AG04449 (cell line): ENCODE data around the gene SIRT2.

ENCODE experiments used
- CTCF ChIA-PET: fragments of 350-600 bp; formaldehyde crosslinking; extraction: SDS; loops from one replicate; lab custom pipeline; 2021; ENCODE audit warnings: antibody characterized with exemption; lab: Yijun Ruan, JAX
- POLR2A ChIA-PET: fragments of 400-600, 350-600 bp; formaldehyde crosslinking; extraction: SDS; loops from one replicate; lab custom pipeline; 2020; ENCODE audit warnings: antibody characterized with exemption, inconsistent platforms; lab: Yijun Ruan, JAX
- DNase-seq: peaks from one replicate; pipeline ENCODE4 v3.0.0-alpha.2; 2010; ENCODE audit warnings: low read depth, low spot score
- H3K4me3 ChIP-seq: 2 replicates; pipeline ENCODE4 v1.5.1; 2011; ENCODE audit warnings: low read depth, mild to moderate bottlenecking, control low read depth, low read length
- CTCF ChIP-seq: IDR thresholded peaks from one replicate; pipeline ENCODE4 v1.5.1; 2011; ENCODE audit warnings: mild to moderate bottlenecking, moderate library complexity, low read length, control low read depth, inconsistent platforms; ENCODE audit not compliant: insufficient read depth; ENCODE audit errors: missing control alignments

Gene SIRT2

DNA sequence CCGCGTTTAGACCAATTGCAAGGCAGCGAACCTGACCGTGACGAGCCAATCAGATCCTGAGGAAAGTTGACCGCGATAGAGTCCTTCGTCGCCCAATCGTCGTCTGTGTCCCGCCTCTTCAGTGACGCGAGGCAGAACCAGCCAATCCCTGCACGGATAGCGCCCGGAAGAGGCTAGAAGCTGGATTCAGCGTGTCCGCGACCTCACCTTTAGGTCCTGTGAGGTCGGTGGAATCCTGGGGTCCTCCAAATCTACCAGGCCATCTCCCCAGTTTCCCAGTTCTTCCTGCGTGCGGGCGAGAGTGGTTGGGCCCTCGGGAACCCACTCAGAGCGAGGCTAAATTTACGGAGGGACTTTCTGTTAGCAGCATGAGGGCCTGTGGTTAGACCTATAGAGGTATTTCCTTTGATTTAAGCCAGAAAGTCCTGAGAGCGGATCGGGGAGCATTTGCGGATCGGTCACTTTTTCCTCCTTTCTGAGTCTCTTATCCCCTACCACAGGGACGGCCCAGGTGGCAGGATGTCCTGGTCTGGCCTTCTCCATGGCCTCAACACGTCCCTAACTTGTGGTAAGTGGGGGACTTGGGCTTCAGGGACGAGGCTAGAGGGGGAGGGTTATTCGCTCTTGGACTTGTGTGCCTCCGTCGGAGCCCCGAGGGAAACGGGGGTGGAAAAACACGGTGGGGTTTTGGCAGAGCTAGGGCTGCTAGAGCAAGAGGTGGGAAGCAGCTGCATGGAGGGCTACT, 31.5 kb upstream of the SIRT2 start, which contains the start of gene MRPS12:
TSS of gene MRPS12 (plus strand) at position 169 of the 745 bp plus-strand sequence. CDS start at position 520, 351 bp downstream.
- DNase-seq = peak; percentile 92
- TF ChIP-seq CTCF = no peak
- ChIA-PET CTCF (interaction anchor here (0.7 to 6.8 kb wide), 55 partner anchors 9 to 566 kb away, joined by 3 to 90 read pairs (median 4); partner anchors contain the start of genes ACTN4, CCER2, ECH1 and EIF3K), POLR2A (interaction anchor here (1.1 kb wide), 1 partner anchor 78 kb away, joined by 4 read pairs; no protein-coding TSS in a partner anchor)
- peak within 1 kb of the TSS; percentile 97 for H3K4me3 ChIP-seq

DNA sequence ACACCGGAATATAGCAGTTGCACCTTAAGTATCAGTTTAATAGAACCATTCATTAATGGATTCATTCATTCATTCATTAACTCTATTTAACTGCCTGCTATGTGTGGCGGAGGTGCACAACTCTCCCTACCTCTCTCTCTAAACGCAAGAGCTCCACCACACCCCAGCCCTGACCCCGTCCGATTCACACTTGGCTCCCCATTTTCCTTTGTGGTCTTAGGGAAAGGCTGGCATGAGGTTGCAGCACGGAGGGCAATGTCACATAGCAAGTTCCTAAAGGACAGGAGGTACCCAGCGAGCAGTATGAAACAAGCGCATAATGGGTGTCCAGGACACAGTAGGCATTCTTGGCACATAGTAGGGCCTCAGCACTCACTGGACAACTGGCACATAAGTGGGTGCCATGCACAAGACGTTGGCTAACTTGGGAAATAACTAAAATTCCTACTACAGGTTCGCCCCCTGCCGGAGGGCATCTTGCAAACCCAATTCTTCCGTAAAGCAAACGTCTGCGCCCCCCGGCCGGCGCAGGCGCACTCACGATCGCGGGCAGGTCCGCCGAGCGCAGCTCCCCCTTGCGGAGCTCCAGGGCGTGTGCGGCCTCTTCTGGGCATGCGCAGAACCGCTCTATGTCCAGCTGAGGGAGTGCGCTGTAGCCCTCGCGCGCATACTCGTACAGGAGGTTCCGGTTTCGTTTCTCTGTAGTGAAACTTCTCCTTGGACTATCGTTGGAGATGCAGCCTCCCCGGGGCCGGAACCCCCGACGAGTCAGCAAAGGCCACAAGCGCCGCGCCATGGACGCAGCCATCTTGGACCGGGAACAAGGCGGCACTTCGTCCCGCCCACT, 30.7 kb upstream of the SIRT2 start, which contains the start of gene SARS2:
TSS of gene SARS2 (minus strand) at position 835 of the 847 bp plus-strand sequence. CDS start at position 808, 27 bp downstream.
- peak; percentile 97 for TF ChIP-seq CTCF
- POLR2A ChIA-PET = interaction anchor here (1.1 kb wide), 2 partner anchors 77 to 272 kb away, joined by 3 to 4 read pairs; no protein-coding TSS in a partner anchor

DNA sequence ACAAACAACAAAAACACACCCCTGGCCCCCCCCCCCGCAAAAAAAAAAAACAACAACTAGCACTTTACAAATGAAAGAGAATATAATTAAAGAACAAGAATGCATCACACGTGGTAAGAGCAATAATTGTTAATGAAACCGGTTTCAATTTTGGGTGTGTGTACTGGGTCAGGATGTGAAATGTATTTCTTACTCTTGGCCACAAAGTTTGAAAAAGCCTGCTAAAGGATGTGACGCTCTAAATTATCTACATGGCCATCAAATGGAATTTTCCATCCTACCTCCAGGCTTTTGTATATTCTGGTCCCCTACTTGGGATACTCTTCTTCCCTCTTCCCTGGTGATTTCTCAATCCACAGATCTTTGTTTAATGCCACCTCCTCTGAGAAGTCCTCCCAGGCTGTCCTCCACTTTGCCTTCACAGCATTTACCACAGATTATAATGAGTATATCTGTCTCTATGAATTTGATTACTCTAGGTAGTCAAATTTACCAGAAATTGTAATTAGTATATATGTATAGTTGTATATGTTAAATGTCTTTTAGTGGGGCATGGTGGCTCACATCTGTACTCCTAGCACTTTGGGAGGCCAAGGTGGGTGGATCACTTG, 29.1 kb upstream of the SIRT2 start:
- ChIA-PET CTCF (interaction anchor here (0.7 to 6.8 kb wide), 10 partner anchors 11 to 437 kb away, joined by 3 to 90 read pairs (median 4); partner anchors contain the start of genes CCER2, NFKBIB and SIRT2), POLR2A (no interaction called here)
- no peak overlapping the region for H3K4me3 ChIP-seq
- no peak for DNase-seq
- no peak for TF ChIP-seq CTCF

More for the DNA sequence above, 30.7 kb upstream of the SIRT2 start, which contains the start of gene SARS2:
- CTCF ChIA-PET = interaction anchor here (0.7 to 6.8 kb wide), 72 partner anchors 8 to 566 kb away, joined by 3 to 90 read pairs (median 4); partner anchors contain the start of genes ACTN4, CCER2, ECH1 and EIF3K
- DNase-seq = peak; percentile 59
- H3K4me3 ChIP-seq = peak within 1 kb of the TSS; percentile 97

DNA sequence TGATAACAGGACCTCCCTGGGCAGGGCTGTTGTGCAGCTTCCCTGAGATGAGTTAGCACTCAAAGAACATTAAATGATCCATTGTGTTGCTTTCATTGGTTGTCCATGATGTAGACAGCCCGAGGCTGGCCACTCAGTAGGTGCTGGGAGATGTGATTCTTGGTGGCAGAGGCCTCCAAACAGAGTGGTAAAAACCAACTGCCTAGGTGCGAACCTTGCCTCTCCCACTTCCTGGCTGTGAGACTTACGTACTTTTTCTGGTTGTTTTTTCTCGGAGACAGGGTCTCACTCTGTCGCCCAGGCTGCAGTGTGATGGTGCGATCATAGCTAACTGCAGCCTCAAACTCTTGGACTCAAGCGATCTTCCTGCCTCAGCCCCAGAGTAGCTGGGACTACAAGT, 25.0 kb upstream of the SIRT2 start:
- DNase-seq = no peak
- TF ChIP-seq CTCF = no peak
- CTCF ChIA-PET = interaction anchor here (0.7 to 1.5 kb wide), 3 partner anchors 9 to 409 kb away, joined by 3 to 5 read pairs (median 3); no protein-coding TSS in a partner anchor
- POLR2A ChIA-PET = no interaction called here
- H3K4me3 ChIP-seq = no peak overlapping the region

- ChIA-PET CTCF (interaction anchor here (2.0 kb wide), 1 partner anchor 8 kb away, joined by 14 read pairs; the partner anchor contains the start of genes MRPS12 and SARS2), POLR2A (no interaction called here)
- H3K4me3 ChIP-seq = no peak overlapping the region
- DNase-seq = no peak
- no peak for TF ChIP-seq CTCF
Measured at GRCh38 chr19:38922482-38922881, 23.1 kb upstream of the SIRT2 start.
